ENCODE results near the gene NOS1AP.

GRCh38 chr1:162406811-162407210 is 337.3 kb downstream of the NOS1AP start:
- TF ChIP-seq POLR2A (IDR thresholded peaks at IDR 0.05; ENCODE audit: low read depth, low read length), result no peak
- no peak for TF ChIP-seq POLR2AphosphoS5 (IDR thresholded peaks at IDR 0.05; ENCODE audit: low read depth, low read length)
